ENCODE results near the gene ALDH8A1. TPM values are rescaled to one million over a fixed set of nuclear protein-coding genes. Genes with fewer than 3 reads are reported as not detected.

ALDH8A1 gene
- total and polyA plus RNA-seq, 10 of the 15 experiments (the other 5 are each of a cell fraction or from before 2014, with no cell fraction given), result 0.13 to 1.8 (median 0.62) TPM; not detected in 3

GRCh38 chr6:134943522-134944111, 6.3 kb downstream of the ALDH8A1 start:
- Histone ChIP-seq H2AFZ (ENCODE audit: control insufficient read depth, low read depth, low read length) (no peak overlapping the region), H3K79me2 (ENCODE audit: control insufficient read depth, insufficient read depth, low read length) (no peaks in the 10 kb centered on the region), H3K27me3 (replicated peaks in 1 of 2; ENCODE audit: control insufficient read depth in 2 of 2, insufficient read depth in 2 of 2, low read length in 1 of 2) (no peaks in the 10 kb centered on the region), H4K20me1 (ENCODE audit: control insufficient read depth, insufficient read depth) (no peaks in the 10 kb centered on the region), H3K4me1 (ENCODE audit: control insufficient read depth, insufficient read depth, low read length) (peaks cover 6% of the 10 kb centered on the region; the same call in 1 of the 2 replicates), H3K27ac (ENCODE audit: control insufficient read depth, insufficient read depth) (no peak overlapping the region), H3K9me3 (replicated peaks; ENCODE audit: control insufficient read depth, insufficient read depth, low read length) (no peaks in the 10 kb centered on the region), H3K4me3 (no peak overlapping the region), H3K4me2 (ENCODE audit: control insufficient read depth, insufficient read depth) (no peak overlapping the region), H3K9ac (ENCODE audit: control insufficient read depth, insufficient read depth, low read length) (no peak overlapping the region), H3K36me3 (ENCODE audit: control insufficient read depth in 2 of 2, insufficient read depth in 2 of 2, low read length in 1 of 2) (no peaks in the 10 kb centered on the region)
- FAIRE-seq (no peak), DNase-seq (ENCODE audit: low read depth, low spot score) (no peak), ATAC-seq (no peak)
- intact Hi-C loops (cut with micrococcal nuclease; ENCODE audit: unreplicated experiment), result loop anchor here (5.0 kb wide), 2 partner anchors 121 to 821 kb away; no protein-coding TSS in a partner anchor
- SMC1A ChIA-PET (ENCODE audit: uncharacterized antibody, unreplicated experiment), result interaction anchor here (1.0 to 1.2 kb wide), 2 partner anchors 50 to 820 kb away, joined by 3 to 5 read pairs; no protein-coding TSS in a partner anchor
- POLR2A ChIA-PET, result no interaction called here
- in situ Hi-C loops (cut with MboI), result loop anchor here (5.0 kb wide), 1 partner anchor 771 kb away; no protein-coding TSS in a partner anchor
- TF ChIP-seq CREM (IDR thresholded peaks at IDR 0.05; ENCODE audit: low read depth) (no peak), IRF5 (IDR thresholded peaks at IDR 0.05; ENCODE audit: borderline replicate concordance) (no peak), STAT1 (conservative IDR thresholded peaks at IDR 0.05) (no peak), DPF2 (IDR thresholded peaks at IDR 0.05) (no peak)
- RAD21 ChIA-PET (ENCODE audit: unreplicated experiment), result no interaction called here
- no TSS peak for BruUV-seq (replicated peaks)
- 87% methylated on average over 9 of the region's 9 CpGs for WGBS (ENCODE audit: insufficient coverage, insufficient replicate concordance, low lambda C conversion rate, missing lambda C conversion rate)
- CTCF ChIA-PET, result interaction anchor here (0.6 to 1.1 kb wide), 3 partner anchors 415 to 787 kb away, joined by 3 to 4 read pairs (median 3); no protein-coding TSS in a partner anchor

- in situ Hi-C loops (cut with MboI), result no loop called here
- H3K79me2 ChIP-seq (ENCODE audit: control insufficient read depth, insufficient read depth, low read length), result no peaks in the 10 kb centered on the region
- WGBS (ENCODE audit: insufficient coverage, insufficient replicate concordance, low lambda C conversion rate, missing lambda C conversion rate), result 15% methylated on average over 5 of the region's 5 CpGs
- no peaks in the 10 kb centered on the region for H3K9me3 ChIP-seq (replicated peaks; ENCODE audit: control insufficient read depth, insufficient read depth, low read length)
- peak overlapping the region; percentile 54; the same call in 1 of the 2 replicates for H3K4me2 ChIP-seq (ENCODE audit: control insufficient read depth, insufficient read depth)
- RAD21 ChIA-PET (ENCODE audit: unreplicated experiment), result interaction anchor here (0.8 to 3.0 kb wide), 6 partner anchors 20 to 816 kb away, joined by 3 to 23 read pairs (median 8); no protein-coding TSS in a partner anchor
- H3K4me1 ChIP-seq (ENCODE audit: control insufficient read depth, insufficient read depth, low read length), result peaks cover 6% of the 10 kb centered on the region; the same call in 1 of the 2 replicates
- SMC1A ChIA-PET (ENCODE audit: uncharacterized antibody, unreplicated experiment), result interaction anchor here (0.6 to 3.5 kb wide), 10 partner anchors 16 to 1014 kb away, joined by 3 to 25 read pairs (median 6); no protein-coding TSS in a partner anchor
- no peaks in the 10 kb centered on the region for H4K20me1 ChIP-seq (ENCODE audit: control insufficient read depth, insufficient read depth)
- BruUV-seq (replicated peaks), result no TSS peak
- no peaks in the 10 kb centered on the region for H3K27me3 ChIP-seq (replicated peaks in 1 of 2; ENCODE audit: control insufficient read depth in 2 of 2, insufficient read depth in 2 of 2, low read length in 1 of 2)
- CTCF ChIA-PET, result interaction anchor here (0.8 to 5.7 kb wide), 20 partner anchors 16 to 816 kb away, joined by 3 to 56 read pairs (median 16); no protein-coding TSS in a partner anchor
- H3K36me3 ChIP-seq (ENCODE audit: control insufficient read depth in 2 of 2, insufficient read depth in 2 of 2, low read length in 1 of 2), result no peaks in the 10 kb centered on the region
- ATAC-seq (peak; percentile 85), DNase-seq (ENCODE audit: low read depth, low spot score) (peak; percentile 13), FAIRE-seq (no peak)
- H3K4me3 ChIP-seq, result no peak overlapping the region
- intact Hi-C loops (cut with micrococcal nuclease; ENCODE audit: unreplicated experiment), result loop anchor here (5.0 kb wide), 1 partner anchor 297 kb away; no protein-coding TSS in a partner anchor
- no peak overlapping the region for H3K9ac ChIP-seq (ENCODE audit: control insufficient read depth, insufficient read depth, low read length)
- peak overlapping the region; percentile 29; the same call in 1 of the 2 replicates for H2AFZ ChIP-seq (ENCODE audit: control insufficient read depth, low read depth, low read length)
- POLR2A ChIA-PET, result no interaction called here
- H3K27ac ChIP-seq (ENCODE audit: control insufficient read depth, insufficient read depth), result no peak overlapping the region
- TF ChIP-seq NBN (IDR thresholded peaks at IDR 0.05), result no peak
- TF ChIP-seq RUNX3 (IDR thresholded peaks at IDR 0.05; ENCODE audit: low read length), result peak; percentile 39; the same call in 1 of the 2 replicates
- TF ChIP-seq MLLT1 (IDR thresholded peaks at IDR 0.05), result 0 out of 2 replicates have a peak, but pooled peaks have one; percentile 19
- 0 out of 2 replicates have a peak, but pooled peaks have one; percentile 34 for TF ChIP-seq CREB1 (IDR thresholded peaks at IDR 0.05; ENCODE audit: low read depth)
- TF ChIP-seq ZNF592 (IDR thresholded peaks at IDR 0.05), result no peak
These were observed 11.0 kb downstream of the ALDH8A1 start for GRCh38 chr6:134938896-134939295.
